HG03432 (cell line): ENCODE measurements around the gene ABCA5.
"Not testable (repeated sequence)": the region's sequence is repeated elsewhere in the genome, so short reads cannot be mapped to it uniquely, and the experiment has no call there.

Experiments used
- ATAC-seq: cut with Tn5 transposase; IDR thresholded peaks from one replicate; pipeline ENCODE4 v1.9.1; 2021; ENCODE audit warnings: mild to moderate bottlenecking, moderate library complexity; ENCODE audit not compliant: unreplicated experiment

ABCA5 gene

DNA sequence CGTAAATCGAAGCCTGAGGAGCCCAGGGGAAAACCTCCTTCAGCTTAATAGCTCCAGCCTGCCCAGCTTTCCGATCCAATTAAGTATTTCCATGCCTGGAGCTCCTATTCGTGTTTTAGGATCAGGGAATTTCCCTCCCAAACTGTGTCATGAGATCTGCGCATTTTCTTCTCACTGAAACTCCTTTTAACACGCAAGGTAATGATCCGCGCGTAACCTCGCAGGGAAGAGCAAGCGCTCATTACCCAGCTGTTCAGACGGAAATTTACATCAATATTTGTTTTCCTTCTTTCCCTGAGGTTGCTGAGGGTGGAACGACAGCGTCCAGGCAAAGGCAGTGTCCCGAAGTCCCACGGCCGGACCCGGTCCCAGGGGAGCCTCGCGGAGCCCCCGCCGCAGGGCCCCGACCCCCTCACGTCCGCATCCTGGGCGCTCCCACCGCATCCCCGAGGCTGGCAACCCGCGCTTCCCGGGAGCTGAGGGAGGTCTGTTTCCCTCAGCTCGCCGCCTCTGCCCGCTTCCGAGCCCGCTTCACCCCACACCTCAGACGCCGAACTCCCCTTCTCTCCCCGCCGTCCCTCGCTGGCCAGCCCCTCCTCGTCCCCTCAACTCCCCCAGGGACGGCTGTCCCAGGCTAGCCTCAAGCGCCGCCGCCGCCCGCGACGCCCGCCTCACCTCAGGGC lies 415 bp downstream of the ABCA5 start:
- peak; percentile 14 for ATAC-seq

DNA sequence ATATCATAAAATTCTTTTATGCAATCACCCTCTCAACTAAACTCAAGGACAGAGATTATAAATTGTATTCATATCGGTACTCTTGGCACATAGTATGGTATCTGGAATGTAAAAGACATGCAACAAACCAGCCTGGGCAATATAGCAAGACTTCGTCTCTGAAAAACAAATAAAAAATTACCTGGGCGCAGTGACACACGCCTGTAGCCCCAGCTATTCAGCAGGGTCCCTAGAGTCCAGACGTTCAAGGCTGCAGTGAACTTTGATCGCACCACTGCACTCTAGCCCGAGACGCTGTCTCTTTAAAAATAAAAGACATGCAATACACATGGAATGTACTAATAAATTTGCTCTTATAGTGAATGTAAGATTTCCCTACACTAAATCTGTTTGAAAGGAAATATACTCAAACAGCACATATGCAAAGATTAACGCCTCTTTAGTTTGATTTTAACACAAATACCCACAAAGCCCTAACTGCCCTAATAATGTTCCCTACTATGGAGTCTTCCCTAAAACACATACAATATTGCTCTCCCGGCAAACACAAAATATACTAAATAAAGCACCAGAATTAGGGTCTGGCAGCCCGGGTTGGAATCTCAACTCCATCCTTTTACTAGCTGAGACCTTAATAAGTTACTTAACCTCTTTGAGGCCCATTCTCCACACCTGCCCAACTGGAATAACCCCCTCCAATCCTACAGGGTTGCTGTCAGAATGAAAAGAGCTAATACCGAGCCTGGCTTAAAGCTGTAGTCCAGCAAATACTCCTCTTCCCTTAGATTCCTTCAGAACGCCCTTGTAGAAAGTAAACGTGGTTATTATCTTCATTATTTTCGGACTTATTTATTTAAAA lies 1.2 kb downstream of the ABCA5 start:
- ATAC-seq = no peak

DNA sequence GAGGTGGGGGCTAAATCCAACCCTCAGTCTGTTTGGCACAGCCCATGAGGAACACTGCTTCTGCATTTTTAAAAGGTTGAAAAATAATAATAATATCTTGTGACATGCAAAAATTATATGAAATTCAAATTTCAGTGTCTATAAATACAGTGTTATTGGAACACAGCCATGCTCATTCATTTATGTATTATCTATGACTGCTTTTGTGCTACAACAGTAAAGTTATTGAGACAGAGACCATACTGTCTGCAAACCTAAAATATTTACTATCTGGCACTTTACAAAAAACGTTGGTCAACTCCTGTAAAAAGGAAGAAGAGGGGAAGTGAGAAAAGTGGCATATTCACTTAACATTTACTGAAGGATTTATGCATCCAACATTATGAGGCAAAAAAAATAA lies 3.1 kb downstream of the ABCA5 start:
- ATAC-seq = no peak

DNA sequence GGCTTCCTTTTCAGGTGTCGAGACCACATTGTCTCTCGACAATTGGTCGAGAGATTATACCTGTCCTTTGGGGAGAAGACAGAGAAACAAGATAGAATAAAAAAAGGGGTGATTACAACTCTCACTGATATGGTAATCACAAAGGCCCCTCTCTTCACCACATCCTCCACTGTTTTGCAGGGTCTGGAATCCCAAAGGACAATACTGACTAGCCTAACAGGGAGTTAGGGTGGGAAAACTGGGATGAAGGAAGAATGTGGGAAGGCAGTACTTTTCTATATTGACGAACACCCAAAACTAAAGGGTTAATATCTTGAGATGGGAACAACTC lies 6.1 kb downstream of the ABCA5 start:
- ATAC-seq = no peak

DNA sequence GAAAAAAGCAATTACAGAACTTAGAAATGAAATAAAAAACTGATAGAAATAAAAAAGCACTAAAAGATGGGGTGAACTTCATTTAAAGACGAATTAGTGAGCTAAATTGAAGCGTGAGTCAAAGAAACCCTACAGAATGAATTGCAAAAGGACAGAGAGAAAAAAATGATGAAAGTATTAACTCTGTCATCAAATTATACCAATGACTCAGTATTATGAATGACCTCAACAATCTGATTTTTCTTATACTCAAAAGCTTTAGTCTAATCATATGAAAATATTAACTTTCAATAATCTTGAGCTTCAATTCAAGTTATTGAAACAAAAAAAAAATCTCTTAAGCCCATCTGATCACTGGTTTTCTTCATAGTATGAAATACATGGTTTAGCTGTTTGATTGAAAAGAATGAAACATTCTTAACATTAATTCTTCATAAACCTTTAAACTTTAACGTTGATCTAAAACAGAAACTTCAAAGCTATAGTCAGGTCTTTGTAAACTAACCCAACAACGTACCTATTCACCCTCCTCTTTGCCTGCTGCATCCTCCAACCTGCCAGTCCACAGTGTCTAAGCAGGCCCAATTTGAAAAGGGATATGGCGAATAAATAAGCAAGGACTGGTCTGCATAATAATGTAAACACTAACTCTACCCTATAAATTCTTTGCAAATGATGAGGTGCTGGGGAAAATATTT lies 6.6 kb downstream of the ABCA5 start:
- ATAC-seq = no peak

DNA sequence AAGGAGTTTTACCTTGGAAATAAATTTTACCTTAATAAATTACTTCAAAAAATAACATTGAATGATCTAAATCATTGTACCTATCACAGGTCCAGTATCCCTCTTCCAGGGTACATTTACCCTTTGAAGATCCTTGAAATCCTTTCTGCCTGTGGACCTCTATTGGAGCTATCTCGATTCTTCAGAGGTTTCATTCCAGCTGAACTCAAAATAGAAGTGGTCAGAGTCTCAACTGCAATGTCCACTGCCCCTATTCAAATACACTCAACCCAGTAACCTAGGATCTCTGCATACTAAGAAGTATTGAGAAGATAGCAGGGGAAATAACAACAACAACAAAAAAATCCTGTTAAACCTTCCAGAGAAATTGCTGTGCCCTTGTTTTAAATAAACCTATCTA lies 9.3 kb downstream of the ABCA5 start:
- ATAC-seq = no peak

DNA sequence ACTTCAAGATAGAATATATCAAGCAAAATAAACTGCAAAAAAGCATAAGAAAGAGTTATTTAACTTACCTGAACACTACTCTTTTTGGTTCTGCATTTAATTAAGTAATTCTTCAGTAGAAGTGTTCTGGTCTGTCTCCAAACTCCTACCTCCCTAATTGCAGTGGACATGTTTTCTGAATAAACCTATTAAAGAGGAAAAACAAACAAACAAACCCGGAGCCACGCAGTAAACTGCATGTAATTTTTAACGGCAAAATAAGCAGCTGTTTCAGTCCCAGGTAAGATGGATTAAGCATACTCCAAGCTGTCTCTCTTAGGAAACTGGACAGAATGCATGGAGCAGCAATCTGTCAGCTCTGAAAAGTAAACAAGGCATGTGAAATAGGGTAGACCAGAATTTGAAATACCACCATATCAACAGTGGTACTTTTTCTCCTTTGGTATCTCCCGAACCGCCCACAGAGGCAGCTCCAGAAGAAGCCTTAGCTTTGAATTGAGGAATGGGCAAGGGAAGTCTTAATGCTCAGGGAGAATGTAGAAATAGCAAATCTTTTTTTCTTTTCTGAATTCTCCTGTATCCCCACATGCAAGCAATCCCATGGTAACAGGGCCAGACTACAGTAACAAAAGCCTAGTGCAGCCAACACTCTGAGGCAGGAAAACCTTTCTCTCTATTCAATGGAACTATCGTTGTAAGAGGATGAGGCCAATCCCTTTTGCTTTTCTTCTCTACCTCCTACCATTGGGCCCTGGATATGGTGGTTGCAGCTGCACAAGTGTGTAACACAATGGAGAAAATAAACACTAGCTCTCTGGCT lies 12.5 kb downstream of the ABCA5 start:
- ATAC-seq = no peak

DNA sequence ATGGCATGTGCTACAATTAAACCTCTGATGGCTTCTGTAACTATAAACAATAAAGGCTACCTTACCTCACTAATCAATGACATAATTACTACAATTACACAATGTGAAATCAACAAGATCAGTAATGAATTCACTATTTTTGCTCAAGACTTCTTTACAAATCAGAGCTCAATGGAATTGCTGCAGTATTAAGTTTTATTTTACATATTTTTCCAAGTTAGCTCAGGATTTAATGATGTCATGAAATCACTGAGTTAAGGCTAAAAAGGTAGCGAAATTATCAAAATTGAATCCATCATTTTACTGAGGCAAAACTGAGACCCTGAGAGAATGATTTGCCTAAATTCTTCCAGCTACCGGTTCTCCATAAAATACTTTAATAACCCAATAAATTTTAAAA lies 21.8 kb downstream of the ABCA5 start:
- no peak for ATAC-seq

DNA sequence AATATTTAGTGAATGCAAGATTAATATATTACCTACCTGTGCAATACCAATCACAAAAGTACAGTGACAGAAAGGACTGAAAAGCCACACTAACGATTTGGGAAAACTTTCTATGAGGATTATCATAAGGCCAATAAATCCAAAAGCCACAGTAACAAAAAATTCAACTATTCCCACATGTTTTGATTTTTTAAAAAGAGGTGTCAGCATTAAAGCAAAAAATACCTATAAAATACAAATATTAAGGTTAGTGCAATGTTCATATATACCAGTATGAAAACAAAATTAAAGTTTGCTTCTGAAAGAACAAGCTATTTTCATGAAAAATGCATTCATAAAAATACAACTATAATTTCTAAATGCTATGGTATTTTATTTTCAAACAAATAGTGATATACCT lies 24.3 kb downstream of the ABCA5 start:
- ATAC-seq = no peak

DNA sequence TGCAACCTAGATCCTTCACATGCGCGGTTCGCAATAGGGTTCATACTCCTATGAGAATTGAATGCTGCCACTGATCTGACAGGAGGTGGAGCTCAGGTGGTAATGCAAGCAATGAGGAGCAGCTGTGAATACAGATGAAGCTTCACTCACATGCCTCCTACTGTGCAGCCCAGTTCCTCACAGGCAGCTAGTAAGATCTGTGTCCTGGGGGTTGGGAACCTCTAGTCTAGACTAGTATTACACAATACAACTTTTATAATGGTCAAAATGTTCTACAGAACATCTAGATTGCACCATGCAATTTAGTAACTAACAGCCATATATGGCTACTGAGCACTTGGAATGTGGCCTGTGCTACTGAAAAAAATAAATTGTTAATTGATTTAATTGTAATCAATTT lies 26.7 kb downstream of the ABCA5 start:
- ATAC-seq = no peak

DNA sequence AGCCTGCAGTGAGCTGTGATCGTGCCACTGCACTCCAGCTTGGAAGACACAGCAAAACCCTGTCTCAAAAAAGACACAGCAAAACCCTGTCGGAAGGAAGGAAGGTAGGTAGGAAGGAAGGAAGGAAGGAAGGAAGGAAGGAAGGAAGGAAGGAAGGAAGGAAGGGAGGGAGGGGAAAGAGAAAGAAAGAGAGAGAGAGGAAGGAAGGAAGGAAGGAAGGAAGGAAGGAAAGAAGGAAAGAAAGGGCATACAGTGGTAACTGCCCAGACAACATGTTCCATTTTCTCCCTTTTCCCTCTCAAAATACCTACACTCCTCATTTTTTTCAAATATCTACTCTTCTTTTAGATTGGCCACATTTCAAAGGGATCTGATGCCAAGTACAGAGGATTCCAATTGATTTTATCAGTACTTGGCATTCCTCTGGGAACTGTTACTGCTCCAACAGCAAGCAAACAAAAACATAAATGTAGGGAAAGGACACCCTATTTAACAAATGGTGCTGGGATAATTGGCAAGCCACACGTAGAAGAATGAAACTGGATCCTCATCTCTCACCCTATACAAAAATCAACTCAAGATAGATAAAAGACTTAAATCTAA lies 28.7 kb downstream of the ABCA5 start:
- not testable (repeated sequence) for ATAC-seq

DNA sequence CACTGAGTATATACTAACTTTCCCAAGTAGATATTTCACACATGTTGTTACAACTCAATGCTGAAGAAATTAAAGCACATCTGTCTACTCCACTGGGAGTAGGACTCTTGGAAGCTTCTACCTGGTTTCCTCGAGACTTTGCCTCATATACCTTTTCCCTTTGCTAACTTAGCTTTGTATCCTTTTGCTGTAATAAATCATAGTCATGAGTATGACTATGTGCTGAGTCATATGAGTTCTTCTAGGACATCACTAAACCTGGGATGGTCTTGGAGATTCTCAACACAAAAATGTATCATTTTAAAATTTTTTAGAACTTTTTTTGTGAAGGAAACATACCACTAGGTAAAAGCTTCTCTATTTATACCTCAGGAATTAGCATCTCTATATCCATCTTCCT lies 39.8 kb downstream of the ABCA5 start:
- no peak for ATAC-seq

DNA sequence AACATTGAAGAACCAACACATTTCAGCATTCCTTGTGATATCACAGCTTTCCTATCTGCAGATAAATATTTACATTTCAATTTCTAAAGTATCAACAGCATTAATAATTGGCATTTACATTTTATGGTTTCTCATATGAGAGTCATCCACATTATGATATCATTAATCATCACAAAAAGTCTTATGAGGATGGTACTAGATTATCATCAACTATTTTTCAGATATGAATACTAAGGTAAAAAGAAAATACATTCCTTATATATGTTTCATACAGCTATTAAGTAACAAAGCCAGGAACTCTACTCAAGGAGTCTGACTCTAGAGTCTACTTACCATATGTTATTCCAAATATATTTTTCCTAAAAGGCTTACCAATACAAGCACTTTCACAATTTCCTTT lies 40.7 kb downstream of the ABCA5 start:
- no peak for ATAC-seq

DNA sequence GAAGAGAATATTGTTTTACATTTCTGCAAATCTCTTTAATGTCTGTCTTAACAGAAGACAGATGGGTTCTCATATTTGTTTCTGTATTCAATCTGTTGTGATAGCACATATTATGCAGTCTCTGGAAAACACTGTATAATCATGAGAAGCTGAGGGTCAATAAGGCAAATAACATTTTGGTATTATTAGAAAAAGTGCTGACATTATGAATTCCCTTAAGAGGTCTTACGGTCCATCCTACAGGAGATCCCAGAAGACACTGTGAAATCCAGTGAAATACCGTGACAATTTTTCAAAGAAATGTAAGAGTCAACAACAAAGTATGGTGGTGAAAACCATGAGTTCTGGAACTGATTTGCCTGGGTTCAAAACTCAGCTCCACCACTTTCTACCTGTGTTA lies 42.3 kb downstream of the ABCA5 start:
- ATAC-seq = no peak

DNA sequence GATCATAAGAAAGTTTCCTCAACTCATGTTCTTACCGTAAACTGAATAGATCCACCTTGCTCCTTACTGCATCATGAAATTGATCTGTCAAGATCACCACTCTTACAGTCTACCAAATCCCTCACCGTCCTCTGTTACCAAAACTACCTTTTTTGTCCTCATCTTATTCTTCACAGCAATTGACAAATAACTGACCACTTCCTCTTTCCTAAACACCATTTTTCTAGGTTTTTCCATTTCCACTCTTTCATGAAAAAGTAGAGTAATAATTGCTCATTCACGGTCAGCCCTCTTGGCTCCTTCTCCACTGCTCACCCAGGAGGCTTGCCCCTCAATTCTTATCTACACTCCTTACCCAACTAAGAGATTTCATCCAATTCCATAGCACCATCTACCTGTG lies 44.9 kb downstream of the ABCA5 start:
- ATAC-seq = no peak

DNA sequence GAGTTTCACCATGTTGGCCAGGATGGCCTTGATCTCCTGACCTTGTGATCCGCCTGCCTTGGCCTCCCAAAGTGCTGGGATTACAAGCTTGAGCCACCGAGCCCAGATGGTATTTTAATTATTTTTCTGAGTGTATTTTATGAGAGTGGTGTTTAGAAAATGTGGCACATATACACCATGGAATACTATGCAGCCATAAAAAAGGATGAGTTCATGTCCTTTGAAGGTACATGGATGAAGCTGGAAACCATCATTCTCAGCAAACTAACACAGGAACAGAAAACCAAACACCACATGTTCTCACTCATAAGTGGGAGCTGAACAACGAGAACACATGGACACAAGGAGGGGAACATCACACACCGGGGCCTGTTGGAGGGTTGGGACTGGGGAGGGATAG lies 50.7 kb downstream of the ABCA5 start:
- not testable (repeated sequence) for ATAC-seq

DNA sequence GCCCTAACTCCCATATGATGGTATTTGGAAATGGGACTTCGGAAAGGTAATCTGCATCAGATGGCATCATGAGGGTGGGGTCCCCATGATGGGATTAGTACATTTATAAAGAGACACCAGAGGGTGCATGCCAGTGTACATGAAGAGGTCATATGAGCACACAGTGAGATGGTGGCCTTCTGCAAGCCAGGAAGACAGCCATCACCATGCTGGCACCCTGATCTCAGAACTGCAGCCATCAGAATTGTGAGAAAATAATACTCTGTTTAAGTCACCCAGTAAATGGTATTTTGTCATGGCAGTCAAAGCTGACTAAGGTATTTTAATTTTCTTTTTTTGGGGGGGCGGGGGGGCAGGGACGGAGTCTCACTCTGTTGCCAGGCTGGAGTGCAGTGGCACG lies 51.2 kb downstream of the ABCA5 start:
- ATAC-seq = no peak

DNA sequence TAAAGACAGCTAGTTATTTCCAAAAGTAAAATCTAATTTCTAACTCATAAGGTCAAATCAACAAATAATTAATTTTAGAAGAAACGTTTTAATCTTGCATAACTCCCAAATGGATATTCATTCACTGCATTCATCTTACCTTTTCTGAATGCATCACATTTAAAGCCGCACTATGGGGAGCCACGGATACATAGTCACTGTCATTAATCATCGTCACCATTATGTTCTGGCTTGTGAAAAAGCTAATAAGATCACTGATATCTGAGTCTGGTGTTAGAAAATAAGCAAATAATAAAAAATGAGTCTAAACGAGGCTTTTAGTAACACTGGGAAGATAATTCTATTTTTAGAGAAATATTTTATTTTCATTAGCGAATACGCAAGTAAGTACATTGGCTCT lies 55.9 kb downstream of the ABCA5 start:
- no peak for ATAC-seq

DNA sequence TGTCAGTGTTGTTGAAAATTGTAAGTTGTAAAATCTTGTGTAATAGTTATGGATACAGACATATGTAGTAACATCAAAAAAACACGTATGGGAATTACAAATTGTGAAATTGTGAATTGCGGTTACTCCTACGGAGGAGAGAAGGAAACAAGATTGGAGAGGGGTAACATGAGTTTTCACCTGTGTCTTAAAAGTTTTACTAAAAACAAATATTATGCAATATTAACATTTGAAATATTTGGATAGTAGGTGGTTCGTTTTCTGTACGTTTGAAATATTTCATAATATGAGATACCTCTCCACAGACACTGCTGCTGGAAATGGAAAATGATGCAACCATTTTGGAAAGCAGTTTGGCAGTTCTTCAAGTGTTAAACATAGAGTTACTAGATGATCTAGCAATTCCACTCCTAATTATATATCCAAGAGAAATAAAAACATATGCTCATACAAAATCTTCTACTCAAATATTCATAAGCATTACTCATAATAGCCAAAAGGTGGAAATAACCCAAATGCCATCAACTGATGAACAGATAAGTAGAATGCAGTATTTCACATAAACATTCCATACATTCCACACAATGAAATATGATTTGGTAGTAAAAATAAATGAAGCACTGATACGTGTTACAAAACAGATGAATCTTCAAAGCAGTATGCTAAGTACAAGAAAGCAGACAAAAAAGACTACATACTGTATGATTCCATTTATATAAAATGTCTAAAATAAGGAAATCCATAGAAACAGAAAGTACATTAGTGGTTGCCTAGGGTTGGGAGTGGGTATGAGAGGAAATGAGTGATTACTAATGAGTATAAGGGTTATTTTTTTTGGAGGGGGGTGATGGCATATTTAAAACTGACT lies 57.6 kb downstream of the ABCA5 start:
- no peak for ATAC-seq

DNA sequence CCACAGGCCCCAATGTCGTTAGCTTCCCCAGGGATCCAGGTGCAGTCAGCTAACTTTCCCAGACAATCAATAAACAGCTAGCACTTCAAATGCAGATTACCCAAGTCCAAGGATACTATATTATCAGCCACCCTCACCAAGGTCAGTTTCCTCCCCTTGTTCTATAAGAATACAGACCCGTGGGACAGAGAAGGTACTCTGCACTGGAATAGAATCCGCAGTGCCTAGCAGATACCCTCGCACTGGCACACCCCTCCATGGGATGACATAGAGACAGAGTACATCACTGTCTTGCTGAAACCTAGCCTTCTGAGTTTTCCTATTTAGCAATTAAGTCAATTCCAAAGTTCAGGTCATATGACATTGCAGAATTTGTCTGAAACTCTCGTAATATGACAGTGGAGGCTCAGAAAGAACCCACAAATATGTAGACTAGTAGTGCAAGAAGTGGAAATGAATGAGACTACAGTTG lies 58.4 kb downstream of the ABCA5 start:
- ATAC-seq = no peak
